HepG2 (cell line): ENCODE data around the gene ZNF19. TPM values are rescaled to one million over a fixed set of nuclear protein-coding genes. Genes with fewer than 3 reads are reported as not detected.
A peak's percentile ranks its signal among the peaks of the same experiment; 100 is the strongest.

Experiments used
- ATAC-seq: fragments of 200-7000 bp; cut with Tn5 transposase; 3 replicates; pipeline ENCODE4 v1.9.1; 2020; ENCODE audit warnings: mild to moderate bottlenecking, moderate library complexity
- BruUV-seq: library from RNA; stranded (reverse); fragments of 400-500 nt; replicated peaks from 2 replicates; lab custom pipeline; 2021; lab: Mats Ljungman, UMichigan
- CTCF ChIA-PET: fragments of 300-600 bp; formaldehyde crosslinking; extraction: SDS; loops from one replicate; lab custom pipeline; 2021; ENCODE audit warnings: low total read pairs, inconsistent platforms, low intra/inter-chr PET ratio; lab: Yijun Ruan, JAX
- POLR2A ChIA-PET: fragments of 350-600 bp; sonication (Branson Sonifier 250); formaldehyde crosslinking; loops from one replicate; lab custom pipeline; 2020; ENCODE audit warnings: antibody characterized with exemption, inconsistent platforms; lab: Yijun Ruan, JAX
- DNase-seq: peaks from one replicate; pipeline ENCODE4 v3.0.0-alpha.2; 2015; ENCODE audit warnings: low spot score
- FAIRE-seq: peaks from 3 replicates; lab custom pipeline; 2011; peaks lifted over from hg19 to GRCh38; lab: Jason Lieb, UNC
- H2AFZ ChIP-seq: one replicate; pipeline ENCODE4 v1.6.1; 2011; ENCODE audit warnings: low read length, inconsistent platforms
- H3K27ac ChIP-seq: fragments of 300-600 bp; 3 replicates; pipeline ENCODE4 v1.8.0; 2011; ENCODE audit warnings: mixed run types, mild to moderate bottlenecking, mixed read lengths, low read length, inconsistent platforms; ENCODE audit not compliant: insufficient read depth; ENCODE audit errors: extremely low read length
- H3K27me3 ChIP-seq, 2 experiments: fragments of 200-600 bp in 1 of 2; 2 replicates in 1 of 2; 3 replicates in 1 of 2; pipeline versions ENCODE4 v1.6.0 to v1.8.0; 2011; ENCODE audit warnings: low read length in 2 of 2, mild to moderate bottlenecking in 2 of 2, moderate library complexity in 2 of 2, inconsistent platforms in 1 of 2; ENCODE audit not compliant: insufficient read depth in 2 of 2, control insufficient read depth in 1 of 2
- H3K36me3 ChIP-seq, 2 experiments: fragments of 200-600 bp in 1 of 2; replicated peaks in 1 of 2; 2 replicates in 1 of 2; 3 replicates in 1 of 2; pipeline versions ENCODE4 v1.5.1 to v1.8.0; 2011; ENCODE audit warnings: low read length in 2 of 2, inconsistent platforms in 1 of 2; ENCODE audit not compliant: insufficient read depth in 2 of 2, control insufficient read depth in 1 of 2
- H3K4me1 ChIP-seq: 2 replicates; pipeline ENCODE4 v1.5.1; 2012; ENCODE audit warnings: low read length, inconsistent platforms; ENCODE audit not compliant: insufficient read depth
- H3K4me2 ChIP-seq: 2 replicates; pipeline ENCODE4 v1.6.0; 2011; ENCODE audit warnings: low read depth, low read length, inconsistent platforms
- H3K4me3 ChIP-seq, 3 experiments: fragments of 200-600 bp in 1 of 3; sonication (generic), shearing (Covaris generic) in 1 of 3; replicated peaks in 1 of 3; 2 replicates each; pipeline ENCODE4 v1.5.1; 2011 to 2016; ENCODE audit warnings: low read length in 3 of 3, inconsistent platforms in 2 of 3, low read depth in 2 of 3, mild to moderate bottlenecking in 2 of 3, control low read depth in 1 of 3, mixed read lengths in 1 of 3; ENCODE audit not compliant: insufficient read depth in 1 of 3
- H3K79me2 ChIP-seq: one replicate; pipeline ENCODE4 v1.6.1; 2011; ENCODE audit warnings: low read length, inconsistent platforms; ENCODE audit not compliant: insufficient read depth
- H3K9ac ChIP-seq: 2 replicates; pipeline ENCODE4 v1.6.0; 2011; ENCODE audit warnings: mild to moderate bottlenecking, low read depth, low read length, inconsistent platforms; ENCODE audit not compliant: insufficient read depth
- H3K9me3 ChIP-seq: 2 replicates; pipeline ENCODE4 v1.5.1; 2012; ENCODE audit warnings: mild to moderate bottlenecking, low read length
- H4K20me1 ChIP-seq: 2 replicates; pipeline ENCODE4 v1.6.0; 2011; ENCODE audit warnings: inconsistent platforms, mild to moderate bottlenecking, low read length, moderate library complexity; ENCODE audit not compliant: insufficient read depth
- CEBPB ChIP-seq: IDR thresholded peaks from 2 replicates; pipeline ENCODE4 v1.6.1; 2011; ENCODE audit warnings: low read depth, low read length, improper control_type of control experiment, borderline replicate concordance
- CREB3 ChIP-seq: sonication (generic); formaldehyde crosslinking; IDR thresholded peaks from 2 replicates; pipeline ENCODE4 v1.5.0; 2020; ENCODE audit warnings: missing genetic modification reagents
- GABPB1 ChIP-seq: IDR thresholded peaks from 2 replicates; pipeline ENCODE4 v1.6.1; 2016; ENCODE audit warnings: mild to moderate bottlenecking, missing genetic modification reagents, moderate library complexity, missing compliant biosample characterization
- NFKBIZ ChIP-seq: IDR thresholded peaks from 2 replicates; pipeline ENCODE4 v1.6.1; 2018; ENCODE audit warnings: missing genetic modification reagents, missing compliant biosample characterization
- ZEB1 ChIP-seq: IDR thresholded peaks from 2 replicates; pipeline ENCODE4 v1.6.1; 2012; ENCODE audit warnings: mild to moderate bottlenecking, low read depth, inconsistent platforms; ENCODE audit not compliant: insufficient replicate concordance
- ZKSCAN1 ChIP-seq: fragments of 150-350 bp; IDR thresholded peaks from 2 replicates; pipeline ENCODE4 v1.6.1; 2014; ENCODE audit warnings: low read length
- ZNF121 ChIP-seq: sonication (generic); formaldehyde crosslinking; IDR thresholded peaks from 2 replicates; pipeline ENCODE4 v1.5.0; 2020; ENCODE audit warnings: mild to moderate bottlenecking, missing genetic modification reagents
- ZNF263 ChIP-seq: sonication (generic); formaldehyde crosslinking; IDR thresholded peaks from 2 replicates; pipeline ENCODE4 v1.4.0; 2020; ENCODE audit warnings: missing genetic modification reagents
- ZNF513 ChIP-seq: sonication (generic); formaldehyde crosslinking; conservative IDR thresholded peaks from 2 replicates; pipeline ENCODE4 v1.5.0; 2020; ENCODE audit warnings: missing genetic modification reagents
- ZNF776 ChIP-seq: sonication (generic); formaldehyde crosslinking; IDR thresholded peaks from 2 replicates; pipeline ENCODE4 v1.4.0; 2020; ENCODE audit warnings: mild to moderate bottlenecking, missing genetic modification reagents
- ZNF850 ChIP-seq: sonication (generic); formaldehyde crosslinking; conservative IDR thresholded peaks from 2 replicates; pipeline ENCODE4 v1.9.0; 2021; ENCODE audit warnings: mild to moderate bottlenecking, missing genetic modification reagents
- ZSCAN12 ChIP-seq: sonication (generic); formaldehyde crosslinking; IDR thresholded peaks from 2 replicates; pipeline ENCODE4 v1.9.0; 2021; ENCODE audit warnings: mild to moderate bottlenecking, missing genetic modification reagents
- WGBS: methylation state at CpG from one replicate; pipeline ENCODE4 v1.1.6; 2017; ENCODE audit warnings: low lambda C conversion rate; 5-methylcytosine and 5-hydroxymethylcytosine counted together
- in situ Hi-C: cut with HindIII; loops from 2 replicates; pipeline ENCODE4 v1.10.0; 2017; ENCODE audit warnings: low pct_unique_long_range_greater_than_20kb; ENCODE audit not compliant: extremely low pct_ligation_motif_present
- intact Hi-C: fragments of 100-400 bp; cut with micrococcal nuclease; formaldehyde crosslinking; loops from one replicate; pipeline ENCODE4 v1.10.0; 2022; ENCODE audit not compliant: unreplicated experiment
- polyA plus RNA-seq, 8 experiments: library from polyadenylated mRNA; depleted of rRNA in 3 of 8; stranded (reverse) in 7 of 8; unstranded in 1 of 8; fragments of >200 nt; fragmentation: Illumina TruSeq in 4 of 8; extraction: Trizol in 4 of 8; gene quantifications; 2 replicates each; pipeline versions ENCODE4 v1.2.1 to v1.2.3, GENCODE V29; 2011 to 2016; ENCODE audit warnings: low read depth in 4 of 8, missing spikeins in 1 of 8, mixed read lengths in 1 of 8; ENCODE audit not compliant: insufficient read depth in 1 of 8
- total RNA-seq, 5 experiments: library from RNA; depleted of rRNA; stranded (reverse); fragments of >200 nt; fragmentation: Illumina TruSeq; extraction: Trizol; gene quantifications; 2 replicates each; pipeline ENCODE4 v1.2.3, GENCODE V29; 2016; ENCODE audit warnings: low read depth in 1 of 5

Gene ZNF19
- total and polyA plus RNA-seq, 2 of the 13 experiments (the other 11 are each of a cell fraction or from before 2014, with no cell fraction given): 3.2 to 5.8 TPM

GRCh38 chr16:71528257-71528656 lies 39.1 kb upstream of the ZNF19 start:
- ChIA-PET POLR2A (no interaction called here), CTCF (no interaction called here)
- H3K4me3 ChIP-seq: no peak overlapping the region
- no TSS peak for BruUV-seq
- 25% methylated on average over 1 of the region's 1 CpG for WGBS
- DNase-seq (no peak), ATAC-seq (no peak), FAIRE-seq (no peak)
- peaks cover 3 to 55% of the 10 kb centered on the region in 2 experiments; a peak in 4 of 5 replicates for H3K27me3 ChIP-seq
- intact Hi-C loops (no loop called here), in situ Hi-C loops (no loop called here)
- H3K9me3 ChIP-seq: no peaks in the 10 kb centered on the region
- H3K79me2 ChIP-seq: no peaks in the 10 kb centered on the region
- H3K9ac ChIP-seq: no peak overlapping the region
- H4K20me1 ChIP-seq: no peaks in the 10 kb centered on the region
- no peak overlapping the region for H3K27ac ChIP-seq
- H2AFZ ChIP-seq: no peak overlapping the region
- H3K4me2 ChIP-seq: no peak overlapping the region
- no peaks in the 10 kb centered on the region for H3K36me3 ChIP-seq
- no peaks in the 10 kb centered on the region for H3K4me1 ChIP-seq
- TF ChIP-seq ZSCAN12 (CRISPR knock-in tag) (no peak), ZKSCAN1 (0 out of 2 replicates have a peak, but pooled peaks have one; percentile 51)
- TF ChIP-seq, all 625 proteins: peak for 1

- Histone ChIP-seq H3K27me3 (peaks cover 4 to 68% of the 10 kb centered on the region in 2 experiments), H3K79me2 (no peaks in the 10 kb centered on the region), H3K4me2 (no peak within 1 kb of the TSS), H4K20me1 (no peaks in the 10 kb centered on the region), H3K9me3 (no peaks in the 10 kb centered on the region), H2AFZ (no peak within 1 kb of the TSS), H3K36me3 (no peaks in the 10 kb centered on the region), H3K4me1 (no peaks in the 10 kb centered on the region), H3K9ac (no peak within 1 kb of the TSS), H3K4me3 (no peak within 1 kb of the TSS), H3K27ac (no peak within 1 kb of the TSS)
- no peak; the same call in 2 of the 3 replicates for ATAC-seq
- no peak for FAIRE-seq
- intact Hi-C loops: no loop called here
- in situ Hi-C loops: no loop called here
- POLR2A ChIA-PET: no interaction called here
- TF ChIP-seq ZNF850: no peak
- TF ChIP-seq ZEB1: no peak
- no peak for TF ChIP-seq ZNF121 (CRISPR knock-in tag)
- TF ChIP-seq CREB3 (CRISPR knock-in tag): no peak
- TF ChIP-seq ZNF513 (CRISPR knock-in tag): no peak
- TF ChIP-seq ZNF776: no peak
- TF ChIP-seq CEBPB: no peak
- no peak for TF ChIP-seq ZNF263 (CRISPR knock-in tag)
- no peak for TF ChIP-seq GABPB1 (CRISPR knock-in tag)
- TF ChIP-seq NFKBIZ (CRISPR knock-in tag): no peak
- no peak for DNase-seq
- 53% methylated on average over 9 of the region's 9 CpGs for WGBS
- CTCF ChIA-PET: no interaction called here
- BruUV-seq: no TSS peak
Measured at GRCh38 chr16:71526111-71526631, 37.0 kb upstream of the ZNF19 start, which contains the start of gene CHST4. Gene CHST4 (plus strand): TSS chr16:71526426. CDS start chr16:71536678, 10,252 bp downstream.
